DND-41 (cell line): ENCODE data around the gene ASB7.

ENCODE experiments used
- ATAC-seq: fragments of 200-7000 bp; cut with Tn5 transposase; 3 replicates; pipeline ENCODE4 v1.9.1; 2021; ENCODE audit warnings: low read depth; ENCODE audit not compliant: insufficient read depth
- DNase-seq: peaks from one replicate; pipeline ENCODE4 v3.0.0-alpha.2; 2020
- H2AFZ ChIP-seq: 2 replicates; pipeline ENCODE4 v1.6.0; 2012; ENCODE audit warnings: low read depth, low read length
- H3K27ac ChIP-seq: 2 replicates; pipeline ENCODE4 v1.5.1; 2012; ENCODE audit warnings: low read length, inconsistent platforms
- H3K27me3 ChIP-seq: fragments of 200-600 bp; sonication (generic); 2 replicates; pipeline ENCODE4 v1.6.0; 2012; ENCODE audit warnings: low read length, mild to moderate bottlenecking, inconsistent platforms; ENCODE audit not compliant: insufficient read depth, poor library complexity
- H3K36me3 ChIP-seq: 2 replicates; pipeline ENCODE4 v1.5.1; 2012; ENCODE audit warnings: low read length, inconsistent platforms; ENCODE audit not compliant: insufficient read depth
- H3K4me1 ChIP-seq: 2 replicates; pipeline ENCODE4 v1.5.1; 2012; ENCODE audit warnings: mild to moderate bottlenecking, low read length; ENCODE audit not compliant: insufficient read depth
- H3K4me2 ChIP-seq: 2 replicates; pipeline ENCODE4 v1.6.0; 2012; ENCODE audit warnings: mild to moderate bottlenecking, moderate library complexity, low read length, inconsistent platforms; ENCODE audit not compliant: insufficient read depth
- H3K4me3 ChIP-seq, 2 experiments: fragments of 200-600 bp in 1 of 2; shearing (Covaris generic) in 1 of 2; 2 replicates each; pipeline ENCODE4 v1.5.1; 2012 to 2016; ENCODE audit warnings: inconsistent platforms in 2 of 2, low read length in 2 of 2, mild to moderate bottlenecking in 2 of 2, low read depth in 1 of 2, moderate library complexity in 1 of 2
- H3K79me2 ChIP-seq: 2 replicates; pipeline ENCODE4 v1.6.0; 2012; ENCODE audit warnings: low read length, inconsistent platforms; ENCODE audit not compliant: insufficient read depth
- H3K9ac ChIP-seq: 2 replicates; pipeline ENCODE4 v1.6.0; 2012; ENCODE audit warnings: low read depth, mild to moderate bottlenecking, inconsistent platforms, low read length, moderate library complexity
- H3K9me3 ChIP-seq: 2 replicates; pipeline ENCODE4 v1.5.1; 2012; ENCODE audit warnings: low read length, moderate library complexity, mild to moderate bottlenecking, inconsistent platforms; ENCODE audit not compliant: insufficient read depth, severe bottlenecking
- H4K20me1 ChIP-seq: 2 replicates; pipeline ENCODE4 v1.6.0; 2012; ENCODE audit warnings: low read length; ENCODE audit not compliant: insufficient read depth
- CTCF ChIP-seq: IDR thresholded peaks from 2 replicates; pipeline ENCODE4 v1.5.1; 2012; ENCODE audit warnings: borderline replicate concordance, low read length, moderate library complexity, mild to moderate bottlenecking; ENCODE audit not compliant: poor library complexity, severe bottlenecking; ENCODE audit errors: extremely low read depth
- EZH2 ChIP-seq: IDR thresholded peaks from 3 replicates; pipeline ENCODE4 v1.6.1; 2012; ENCODE audit warnings: borderline replicate concordance, low read depth, mild to moderate bottlenecking, moderate library complexity, low read length, inconsistent platforms; ENCODE audit not compliant: severe bottlenecking

The ASB7 gene

DNA sequence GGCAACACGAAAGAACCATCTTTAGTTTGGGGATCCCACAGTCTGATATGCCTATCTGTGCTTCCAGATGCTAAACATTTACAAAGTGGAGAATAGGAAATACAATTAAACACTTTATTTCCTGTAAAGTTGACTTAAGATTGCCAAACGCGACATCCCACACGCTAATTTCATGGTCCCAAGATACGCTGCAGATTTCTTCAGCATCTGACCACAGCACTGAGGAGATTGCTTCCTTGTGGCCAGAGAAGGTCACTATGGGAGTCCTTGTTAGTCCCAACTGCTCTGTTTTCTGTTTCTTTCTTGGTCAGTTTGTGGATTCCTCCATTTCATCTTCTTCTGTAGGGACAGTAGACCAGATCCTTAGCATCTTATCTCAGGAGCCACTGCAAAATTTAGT lies 43.3 kb downstream of the ASB7 start:
- Histone ChIP-seq H3K4me2 (no peak overlapping the region), H3K4me1 (no peaks in the 10 kb centered on the region), H3K36me3 (no peaks in the 10 kb centered on the region; the same call in 1 of the 2 replicates), H3K4me3 (no peak overlapping the region), H3K9me3 (no peaks in the 10 kb centered on the region), H2AFZ (no peak overlapping the region), H4K20me1 (peaks cover 12% of the 10 kb centered on the region), H3K27me3 (no peaks in the 10 kb centered on the region), H3K9ac (no peak overlapping the region), H3K79me2 (peaks cover 2% of the 10 kb centered on the region; the same call in 1 of the 2 replicates), H3K27ac (no peak overlapping the region)
- no peak for ATAC-seq
- DNase-seq, result no peak
- no peak for TF ChIP-seq CTCF

DNA sequence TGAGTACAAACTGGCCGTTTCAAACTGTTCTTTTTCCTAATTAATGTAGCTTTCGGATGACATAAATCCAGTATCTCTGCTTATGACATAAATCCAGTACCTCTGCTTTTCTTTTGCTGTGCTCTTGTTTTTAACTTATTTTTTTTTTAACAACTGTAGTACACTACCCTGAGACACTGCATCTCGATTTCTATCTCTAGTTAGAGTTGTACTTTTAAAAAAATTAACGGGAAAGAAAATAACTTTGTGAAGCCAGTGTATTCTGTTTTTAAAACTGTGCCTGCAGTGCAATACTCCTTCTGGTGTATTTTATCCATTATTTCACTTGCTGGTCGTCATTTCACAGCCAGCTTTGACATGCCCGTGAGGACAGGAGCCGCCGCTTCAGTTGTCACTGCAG lies 46.6 kb downstream of the ASB7 start:
- Histone ChIP-seq H3K4me3 (no peak overlapping the region), H3K36me3 (peaks cover 4% of the 10 kb centered on the region; the same call in 1 of the 2 replicates), H3K4me1 (no peaks in the 10 kb centered on the region), H3K79me2 (no peaks in the 10 kb centered on the region; the same call in 1 of the 2 replicates), H3K27me3 (no peaks in the 10 kb centered on the region), H3K9ac (no peak overlapping the region), H3K9me3 (no peaks in the 10 kb centered on the region), H4K20me1 (no peaks in the 10 kb centered on the region; the same call in 1 of the 2 replicates), H3K27ac (no peak overlapping the region), H2AFZ (no peak overlapping the region), H3K4me2 (no peak overlapping the region)
- no peak for DNase-seq
- no peak for ATAC-seq
- TF ChIP-seq CTCF (no peak), EZH2 (no peak)

- Histone ChIP-seq H3K27me3 (no peaks in the 10 kb centered on the region), H3K27ac (no peak overlapping the region), H3K9me3 (no peaks in the 10 kb centered on the region), H3K4me1 (no peaks in the 10 kb centered on the region), H3K4me2 (no peak overlapping the region), H2AFZ (no peak overlapping the region), H3K4me3 (no peak overlapping the region), H3K36me3 (peaks cover 4% of the 10 kb centered on the region; the same call in 1 of the 2 replicates), H3K9ac (no peak overlapping the region), H4K20me1 (no peaks in the 10 kb centered on the region; the same call in 1 of the 2 replicates), H3K79me2 (no peaks in the 10 kb centered on the region)
- TF ChIP-seq EZH2 (no peak), CTCF (peak; percentile 22)
- no peak for ATAC-seq
- no peak for DNase-seq
Observed at GRCh38 chr15:100650685-100651084, 48.3 kb downstream of the ASB7 start.

DNA sequence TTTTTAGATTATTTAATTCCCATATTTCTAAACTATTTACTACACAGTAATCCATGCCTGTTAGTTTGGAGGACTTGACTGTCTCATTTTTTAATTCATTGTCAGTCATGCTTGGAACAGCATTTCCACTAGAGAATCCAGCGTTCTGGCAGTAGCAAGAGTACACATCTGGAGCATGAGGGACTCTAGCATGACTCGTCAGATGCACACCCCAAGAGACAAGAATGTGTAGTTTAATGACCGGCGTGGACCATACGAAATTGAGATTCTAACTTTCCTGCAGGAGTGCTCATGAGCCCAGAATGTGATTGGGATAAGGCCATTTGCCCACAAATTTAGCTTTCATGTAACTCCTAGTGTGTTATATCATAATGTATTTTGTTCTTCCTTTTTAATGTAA lies 48.9 kb downstream of the ASB7 start:
- no peaks in the 10 kb centered on the region for H3K79me2 ChIP-seq
- TF ChIP-seq EZH2 (no peak), CTCF (no peak)
- H3K27ac ChIP-seq, result no peak overlapping the region
- no peaks in the 10 kb centered on the region for H3K27me3 ChIP-seq
- H4K20me1 ChIP-seq, result no peaks in the 10 kb centered on the region; the same call in 1 of the 2 replicates
- DNase-seq (no peak), ATAC-seq (no peak)
- H3K9ac ChIP-seq, result no peak overlapping the region
- H3K9me3 ChIP-seq, result no peaks in the 10 kb centered on the region
- peaks cover 4% of the 10 kb centered on the region; the same call in 1 of the 2 replicates for H3K36me3 ChIP-seq
- no peak overlapping the region for H2AFZ ChIP-seq
- H3K4me1 ChIP-seq, result no peaks in the 10 kb centered on the region
- no peak overlapping the region for H3K4me3 ChIP-seq
- no peak overlapping the region for H3K4me2 ChIP-seq
